DND-41 (cell line): Measurements from ENCODE around the gene RIBC2.

Source experiments
- CTCF ChIP-seq: IDR thresholded peaks from 2 replicates; pipeline ENCODE4 v1.5.1; 2012; ENCODE audit warnings: borderline replicate concordance, low read length, moderate library complexity, mild to moderate bottlenecking; ENCODE audit not compliant: poor library complexity, severe bottlenecking; ENCODE audit errors: extremely low read depth
- EZH2 ChIP-seq: IDR thresholded peaks from 3 replicates; pipeline ENCODE4 v1.6.1; 2012; ENCODE audit warnings: borderline replicate concordance, low read depth, mild to moderate bottlenecking, moderate library complexity, low read length, inconsistent platforms; ENCODE audit not compliant: severe bottlenecking

DNA sequence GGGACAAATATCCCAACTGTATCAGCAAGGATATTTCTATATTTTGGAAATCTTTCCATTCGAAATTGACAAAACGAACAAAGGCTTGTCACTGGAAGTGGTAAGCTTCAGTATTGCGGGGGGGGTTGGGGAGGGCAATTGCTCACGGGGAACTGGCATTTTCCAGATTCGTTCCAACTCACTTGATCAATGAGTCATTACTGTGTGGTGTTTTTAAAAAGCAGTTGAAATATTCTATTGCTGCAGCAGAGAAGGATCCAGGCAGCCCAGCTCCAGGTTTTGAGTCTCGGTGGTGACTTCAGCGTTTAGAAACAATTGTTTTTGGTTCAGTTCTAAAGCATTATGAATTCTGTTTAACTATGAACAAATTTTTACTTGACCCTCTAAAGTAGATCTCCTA lies 55.4 kb downstream of the RIBC2 start:
- TF ChIP-seq EZH2 (no peak), CTCF (no peak)
